HCT116 (cell line): ENCODE measurements around the gene CCL16. TPM values are rescaled to one million over a fixed set of nuclear protein-coding genes. Genes with fewer than 3 reads are reported as not detected.
"Not testable (repeated sequence)": the region's sequence is repeated elsewhere in the genome, so short reads cannot be mapped to it uniquely, and the experiment has no call there.

Experiments
- ATAC-seq: fragments of 200-7000 bp; cut with Tn5 transposase; 2 replicates; pipeline ENCODE4 v1.9.1; 2020; ENCODE audit warnings: mild to moderate bottlenecking, moderate library complexity
- BruUV-seq: library from RNA; stranded (reverse); fragments of 400-500 nt; replicated peaks from 2 replicates; lab custom pipeline; 2021; lab: Mats Ljungman, UMichigan
- CTCF ChIA-PET: fragments of 300-600 bp; sonication (Branson Sonifier 250); formaldehyde crosslinking; loops from one replicate; lab custom pipeline; 2021; ENCODE audit warnings: antibody characterized with exemption; lab: Charles Lee
- POLR2A ChIA-PET: fragments of 300-600, 350-600 bp; sonication (Branson Sonifier 250); formaldehyde crosslinking; loops from one replicate; lab custom pipeline; 2021; ENCODE audit warnings: antibody characterized with exemption; lab: Charles Lee
- RAD21 ChIA-PET, 2 experiments: fragments of 300-600 bp; sonication (Branson Sonifier 250); formaldehyde crosslinking; loops; one replicate each; lab custom pipeline; 2023; ENCODE audit warnings: low total read pairs in 2 of 2; ENCODE audit not compliant: uncharacterized antibody in 2 of 2, unreplicated experiment in 2 of 2, low non-redundant PET in 1 of 2; lab: Charles Lee
- DNase-seq: peaks from one replicate; pipeline ENCODE4 v3.0.0-alpha.2; 2010; ENCODE audit warnings: low read depth, low spot score
- H2AFZ ChIP-seq: fragments of 200-600 bp; shearing (Covaris generic), sonication (generic); 2 replicates; pipeline ENCODE4 v1.6.1; 2017; ENCODE audit warnings: low read depth, mixed run types, mixed read lengths, antibody characterized with exemption, low read length; ENCODE audit not compliant: poor library complexity, severe bottlenecking
- H3K27ac ChIP-seq: 2 replicates; pipeline ENCODE4 v1.5.1; 2012; ENCODE audit warnings: low read depth, low read length
- H3K27me3 ChIP-seq: fragments of 200-600 bp; sonication (generic); 2 replicates; pipeline ENCODE4 v1.6.1; 2016; ENCODE audit warnings: mixed run types, low read length, mixed read lengths; ENCODE audit not compliant: insufficient read depth
- H3K36me3 ChIP-seq, 2 experiments: fragments of 200-500 bp in 1 of 2; fragments of 200-600 bp in 1 of 2; sonication (Bioruptor generic) in 1 of 2; sonication (generic) in 1 of 2; 2 replicates each; pipeline versions ENCODE4 v1.5.1 to v1.6.1; 2014 to 2016; ENCODE audit warnings: low read length in 2 of 2, inconsistent platforms in 1 of 2, mixed read lengths in 1 of 2, mixed run types in 1 of 2; ENCODE audit not compliant: insufficient read depth in 2 of 2, control insufficient read depth in 1 of 2
- H3K4me1 ChIP-seq, 2 experiments: fragments of 200-600 bp in 1 of 2; sonication (generic) in 1 of 2; 2 replicates each; pipeline versions ENCODE4 v1.5.1 to v1.6.1; 2012 to 2017; ENCODE audit warnings: low read length in 2 of 2, inconsistent platforms in 1 of 2, mild to moderate bottlenecking in 1 of 2, mixed read lengths in 1 of 2, mixed run types in 1 of 2, moderate library complexity in 1 of 2; ENCODE audit not compliant: insufficient read depth in 2 of 2, control insufficient read depth in 1 of 2
- H3K4me2 ChIP-seq: fragments of 200-600 bp; sonication (generic); 2 replicates; pipeline ENCODE4 v1.6.1; 2017; ENCODE audit warnings: mixed run types, low read length, mixed read lengths
- H3K4me3 ChIP-seq, 2 experiments: fragments of 200-600 bp in 1 of 2; sonication (generic) in 1 of 2; replicated peaks in 1 of 2; 2 replicates each; pipeline ENCODE4 v1.5.1; 2011 to 2016; ENCODE audit warnings: low read length in 2 of 2, control low read depth in 1 of 2, low read depth in 1 of 2, mild to moderate bottlenecking in 1 of 2, mixed read lengths in 1 of 2, mixed run types in 1 of 2
- H3K79me2 ChIP-seq: fragments of 200-600 bp; sonication (generic); 2 replicates; pipeline ENCODE4 v1.6.1; 2017; ENCODE audit warnings: mild to moderate bottlenecking, mixed run types, low read length, moderate library complexity, mixed read lengths; ENCODE audit not compliant: insufficient read depth
- H3K9ac ChIP-seq: fragments of 200-600 bp; sonication (generic); 2 replicates; pipeline ENCODE4 v1.6.1; 2016; ENCODE audit warnings: low read length, mixed read lengths
- H3K9me2 ChIP-seq: fragments of 200-600 bp; sonication (generic), shearing (Covaris generic); 2 replicates; pipeline ENCODE4 v1.6.1; 2017; ENCODE audit warnings: mixed run types, mild to moderate bottlenecking, moderate library complexity; ENCODE audit not compliant: insufficient read depth
- H3K9me3 ChIP-seq, 2 experiments: fragments of 200-500 bp in 1 of 2; fragments of 200-600 bp in 1 of 2; sonication (Bioruptor generic) in 1 of 2; sonication (generic) in 1 of 2; 2 replicates each; pipeline ENCODE4 v1.6.1; 2014 to 2017; ENCODE audit warnings: low read length in 2 of 2, mixed read lengths in 2 of 2, inconsistent platforms in 1 of 2, low read depth in 1 of 2, mild to moderate bottlenecking in 1 of 2, mixed run types in 1 of 2, moderate library complexity in 1 of 2; ENCODE audit not compliant: control insufficient read depth in 1 of 2, insufficient read depth in 1 of 2
- H4K20me1 ChIP-seq: fragments of 200-600 bp; sonication (generic), shearing (Covaris generic); 2 replicates; pipeline ENCODE4 v1.6.1; 2017; ENCODE audit warnings: mixed run types, mild to moderate bottlenecking, moderate library complexity; ENCODE audit not compliant: insufficient read depth
- EGR1 ChIP-seq: IDR thresholded peaks from 2 replicates; pipeline ENCODE4 v1.6.1; 2012; ENCODE audit warnings: low read depth
- EZH2 ChIP-seq: fragments of 200-600 bp; sonication (generic); IDR thresholded peaks from 2 replicates; pipeline ENCODE4 v1.6.1; 2017; ENCODE audit warnings: antibody characterized with exemption, mixed run types
- EZH2phosphoT487 ChIP-seq: fragments of 200-600 bp; IDR thresholded peaks from 2 replicates; pipeline ENCODE4 v1.6.1; 2018; ENCODE audit warnings: antibody characterized with exemption, borderline replicate concordance
- RAD21 ChIP-seq: IDR thresholded peaks from 2 replicates; pipeline ENCODE4 v1.6.1; 2012; ENCODE audit warnings: low read depth, mild to moderate bottlenecking
- SIN3A ChIP-seq: IDR thresholded peaks from 2 replicates; pipeline ENCODE4 v1.6.1; 2012; ENCODE audit warnings: low read depth
- SRF ChIP-seq: IDR thresholded peaks from 2 replicates; pipeline ENCODE4 v1.6.1; 2012; ENCODE audit warnings: low read depth
- intact Hi-C: fragments of 100-400 bp; cut with micrococcal nuclease; formaldehyde crosslinking; loops from 2 replicates; pipeline ENCODE4 v1.10.0; 2022
- total RNA-seq: library from RNA; stranded (reverse); gene quantifications from one replicate; pipeline ENCODE4 v1.2.1, GENCODE V29; 2021; ENCODE audit not compliant: unreplicated experiment
- TF ChIP-seq, protein P1 (sequence below): IDR thresholded peaks from 2 replicates; pipeline ENCODE4 v1.6.1; 2012
- TF ChIP-seq, protein P2 (sequence below), 3 experiments: fragments of 200-600 bp in 1 of 3; sonication (generic) in 1 of 3; IDR thresholded peaks in 2 of 3; conservative IDR thresholded peaks in 1 of 3; 2 replicates each; pipeline ENCODE4 v1.5.1; 2012 to 2017; ENCODE audit warnings: low read depth in 2 of 3, low read length in 2 of 3, antibody characterized with exemption in 1 of 3, borderline replicate concordance in 1 of 3, control low read depth in 1 of 3, mild to moderate bottlenecking in 1 of 3, mixed read lengths in 1 of 3, mixed run types in 1 of 3, moderate library complexity in 1 of 3; ENCODE audit not compliant: insufficient read depth in 1 of 3

Gene CCL16
- total RNA-seq, 1 experiment from 2014 or later = not detected

DNA sequence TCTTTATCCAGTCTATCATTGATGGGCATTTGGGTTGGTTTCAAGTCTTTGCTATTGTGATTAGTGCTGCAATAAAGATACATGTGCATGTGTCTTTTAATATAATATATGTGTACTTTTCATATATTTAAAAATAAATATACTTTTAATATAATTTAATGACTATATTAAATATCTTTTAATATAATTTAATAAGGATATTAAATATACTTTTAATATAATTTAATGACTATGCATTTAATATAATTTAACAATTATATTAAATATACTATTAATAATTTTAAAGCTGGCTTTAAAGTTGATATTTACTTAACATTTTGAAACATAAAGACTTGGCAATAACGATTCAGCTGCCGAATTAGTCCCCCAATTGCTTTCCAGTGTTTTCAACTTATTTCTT is 35.3 kb upstream of the CCL16 start:
- RAD21 ChIA-PET = no interaction called here
- ATAC-seq = no peak
- intact Hi-C loops = no loop called here

DNA sequence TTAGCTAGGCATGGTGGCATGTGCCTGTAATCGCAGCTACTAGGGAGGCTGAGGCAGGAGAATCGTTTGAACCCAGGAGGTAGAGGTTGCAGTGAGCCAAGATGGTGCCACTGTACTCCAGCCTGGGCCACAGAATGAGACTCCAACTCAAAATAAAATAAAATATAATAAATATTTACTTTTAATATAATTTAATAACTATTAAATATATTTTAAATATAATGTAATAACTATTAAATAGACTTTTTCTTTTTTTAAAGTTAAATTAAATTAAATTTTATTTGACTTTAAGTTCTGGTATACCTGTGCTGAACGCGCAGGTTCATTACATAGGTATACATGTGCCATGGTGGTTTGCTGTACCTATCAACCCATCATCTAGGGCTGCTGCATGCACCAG is 34.6 kb upstream of the CCL16 start:
- H3K79me2 ChIP-seq, ATAC-seq, DNase-seq, H2AFZ ChIP-seq, H3K36me3 ChIP-seq, H3K4me1 ChIP-seq, H3K9me3 ChIP-seq, RAD21 ChIA-PET, CTCF ChIA-PET, BruUV-seq, H3K9ac ChIP-seq, H3K4me2 ChIP-seq, intact Hi-C loops, H3K27ac ChIP-seq, H3K4me3 ChIP-seq, H4K20me1 ChIP-seq, H3K9me2 ChIP-seq, POLR2A ChIA-PET: not testable (repeated sequence)
- H3K27me3 ChIP-seq = peaks cover 22% of the 10 kb centered on the region

More for the DNA sequence above, 35.3 kb upstream of the CCL16 start:
- ChIA-PET CTCF (no interaction called here), POLR2A (no interaction called here)
- H3K9ac ChIP-seq = no peak overlapping the region
- no peaks in the 10 kb centered on the region for H3K9me3 ChIP-seq
- no peaks in the 10 kb centered on the region for H3K4me1 ChIP-seq
- no peak overlapping the region for H3K27ac ChIP-seq
- no peak for DNase-seq
- H3K36me3 ChIP-seq = no peaks in the 10 kb centered on the region
- no peak overlapping the region for H3K4me3 ChIP-seq
- no peak overlapping the region for H3K4me2 ChIP-seq
- no TSS peak for BruUV-seq
- H2AFZ ChIP-seq = no peak overlapping the region
- no peaks in the 10 kb centered on the region for H3K9me2 ChIP-seq
- no peaks in the 10 kb centered on the region for H3K79me2 ChIP-seq
- TF ChIP-seq EZH2 = no peak
- TF ChIP-seq, protein P1, sequence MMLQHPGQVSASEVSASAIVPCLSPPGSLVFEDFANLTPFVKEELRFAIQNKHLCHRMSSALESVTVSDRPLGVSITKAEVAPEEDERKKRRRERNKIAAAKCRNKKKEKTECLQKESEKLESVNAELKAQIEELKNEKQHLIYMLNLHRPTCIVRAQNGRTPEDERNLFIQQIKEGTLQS = no peak
- no peak for TF ChIP-seq EGR1
- TF ChIP-seq RAD21 = no peak
- no peak for TF ChIP-seq SRF
- no peak for TF ChIP-seq EZH2phosphoT487
- TF ChIP-seq, protein P2, sequence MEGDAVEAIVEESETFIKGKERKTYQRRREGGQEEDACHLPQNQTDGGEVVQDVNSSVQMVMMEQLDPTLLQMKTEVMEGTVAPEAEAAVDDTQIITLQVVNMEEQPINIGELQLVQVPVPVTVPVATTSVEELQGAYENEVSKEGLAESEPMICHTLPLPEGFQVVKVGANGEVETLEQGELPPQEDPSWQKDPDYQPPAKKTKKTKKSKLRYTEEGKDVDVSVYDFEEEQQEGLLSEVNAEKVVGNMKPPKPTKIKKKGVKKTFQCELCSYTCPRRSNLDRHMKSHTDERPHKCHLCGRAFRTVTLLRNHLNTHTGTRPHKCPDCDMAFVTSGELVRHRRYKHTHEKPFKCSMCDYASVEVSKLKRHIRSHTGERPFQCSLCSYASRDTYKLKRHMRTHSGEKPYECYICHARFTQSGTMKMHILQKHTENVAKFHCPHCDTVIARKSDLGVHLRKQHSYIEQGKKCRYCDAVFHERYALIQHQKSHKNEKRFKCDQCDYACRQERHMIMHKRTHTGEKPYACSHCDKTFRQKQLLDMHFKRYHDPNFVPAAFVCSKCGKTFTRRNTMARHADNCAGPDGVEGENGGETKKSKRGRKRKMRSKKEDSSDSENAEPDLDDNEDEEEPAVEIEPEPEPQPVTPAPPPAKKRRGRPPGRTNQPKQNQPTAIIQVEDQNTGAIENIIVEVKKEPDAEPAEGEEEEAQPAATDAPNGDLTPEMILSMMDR (IDR thresholded peaks at IDR 0.05 in 2 of 3, conservative IDR thresholded peaks at IDR 0.05 in 1 of 3; ENCODE audit: borderline replicate concordance in 1 of 3, insufficient read depth in 1 of 3, low read depth in 2 of 3, low read length in 2 of 3) = no peak
- TF ChIP-seq SIN3A = no peak
- no peaks in the 10 kb centered on the region for H4K20me1 ChIP-seq
- H3K27me3 ChIP-seq = peaks cover 23% of the 10 kb centered on the region
